C4-2B (cell line): ENCODE data around the gene LLCFC1.

Experiments used
- H3K27ac ChIP-seq: fragments of 450-650 bp; 2 replicates; pipeline ENCODE4 v1.5.1; 2017
- CTCF ChIP-seq: fragments of 450-650 bp; conservative IDR thresholded peaks from 2 replicates; pipeline ENCODE4 v1.5.1; 2017; ENCODE audit warnings: mild to moderate bottlenecking
- ZFX ChIP-seq: fragments of 450-650 bp; IDR thresholded peaks from 2 replicates; pipeline ENCODE4 v1.6.1; 2017

Gene LLCFC1

GRCh38 chr7:142932386-142933091, 6.7 kb upstream of the LLCFC1 start:
- TF ChIP-seq CTCF (no peak), ZFX (no peak)
- H3K27ac ChIP-seq: no peak overlapping the region

GRCh38 chr7:142933092-142933475, 6.2 kb upstream of the LLCFC1 start:
- no peak overlapping the region for H3K27ac ChIP-seq
- TF ChIP-seq CTCF: no peak

GRCh38 chr7:142933624-142934023, 5.7 kb upstream of the LLCFC1 start, which contains the start of gene TRPV5:
Gene TRPV5 (minus strand): TSS chr7:142933746. CDS start chr7:142933459, 287 bp downstream.
- TF ChIP-seq CTCF: no peak
- no peak for TF ChIP-seq ZFX
- no peak within 1 kb of the TSS for H3K27ac ChIP-seq

GRCh38 chr7:142934056-142934455, 5.2 kb upstream of the LLCFC1 start:
- no peak overlapping the region for H3K27ac ChIP-seq
- TF ChIP-seq CTCF (no peak), ZFX (no peak)

GRCh38 chr7:142935941-142936565, 3.2 kb upstream of the LLCFC1 start:
- no peak overlapping the region for H3K27ac ChIP-seq
- TF ChIP-seq CTCF: no peak
- TF ChIP-seq ZFX: no peak

GRCh38 chr7:142938611-142939010, 673 bp upstream of the LLCFC1 start:
- H3K27ac ChIP-seq: no peak overlapping the region
- no peak for TF ChIP-seq ZFX
- no peak for TF ChIP-seq CTCF

- TF ChIP-seq CTCF (no peak), ZFX (no peak)
- H3K27ac ChIP-seq: no peak overlapping the region
Observed at GRCh38 chr7:142940966-142941535, 1.8 kb downstream of the LLCFC1 start.
